ENCODE data around the gene EXOC3L2.

Gene EXOC3L2

DNA sequence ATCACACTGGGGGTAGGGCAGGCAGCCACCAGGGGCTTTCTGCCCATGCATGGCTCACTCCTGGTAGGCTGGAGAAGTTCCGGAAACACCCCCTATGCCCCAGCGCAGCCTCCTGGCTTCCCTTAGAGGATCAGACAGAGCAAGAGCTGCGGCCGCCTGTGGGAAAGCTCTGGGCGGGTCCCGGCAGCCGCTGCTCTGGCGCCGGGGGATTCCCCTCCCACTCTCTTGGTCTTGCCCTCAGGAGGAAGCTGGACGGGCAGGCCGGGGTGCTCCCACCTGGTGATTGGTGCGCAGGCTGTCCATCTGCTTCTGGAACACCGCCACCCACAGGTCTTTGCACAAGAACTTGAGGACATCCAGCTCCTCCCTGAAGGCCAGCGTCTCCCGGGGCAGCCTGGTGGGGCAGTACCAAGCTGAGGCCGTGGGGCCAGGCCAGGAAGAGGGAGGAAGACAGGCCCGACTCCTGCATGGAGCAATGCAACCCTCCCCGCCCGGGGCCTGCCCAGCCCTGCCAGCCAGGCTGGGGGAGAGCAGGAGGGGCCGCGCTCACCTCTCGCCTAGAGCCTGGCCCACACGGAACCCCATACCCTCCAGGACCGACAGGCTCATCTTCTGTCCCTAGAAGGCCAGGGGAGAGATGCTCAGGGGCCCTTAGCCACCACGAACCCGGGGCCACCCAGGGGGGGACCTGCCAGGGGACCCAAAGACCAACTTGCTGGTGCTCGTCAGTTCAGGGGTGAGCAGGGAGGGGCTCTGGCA lies 80.5 kb downstream of the EXOC3L2 start:
- TF ChIP-seq, protein P1, sequence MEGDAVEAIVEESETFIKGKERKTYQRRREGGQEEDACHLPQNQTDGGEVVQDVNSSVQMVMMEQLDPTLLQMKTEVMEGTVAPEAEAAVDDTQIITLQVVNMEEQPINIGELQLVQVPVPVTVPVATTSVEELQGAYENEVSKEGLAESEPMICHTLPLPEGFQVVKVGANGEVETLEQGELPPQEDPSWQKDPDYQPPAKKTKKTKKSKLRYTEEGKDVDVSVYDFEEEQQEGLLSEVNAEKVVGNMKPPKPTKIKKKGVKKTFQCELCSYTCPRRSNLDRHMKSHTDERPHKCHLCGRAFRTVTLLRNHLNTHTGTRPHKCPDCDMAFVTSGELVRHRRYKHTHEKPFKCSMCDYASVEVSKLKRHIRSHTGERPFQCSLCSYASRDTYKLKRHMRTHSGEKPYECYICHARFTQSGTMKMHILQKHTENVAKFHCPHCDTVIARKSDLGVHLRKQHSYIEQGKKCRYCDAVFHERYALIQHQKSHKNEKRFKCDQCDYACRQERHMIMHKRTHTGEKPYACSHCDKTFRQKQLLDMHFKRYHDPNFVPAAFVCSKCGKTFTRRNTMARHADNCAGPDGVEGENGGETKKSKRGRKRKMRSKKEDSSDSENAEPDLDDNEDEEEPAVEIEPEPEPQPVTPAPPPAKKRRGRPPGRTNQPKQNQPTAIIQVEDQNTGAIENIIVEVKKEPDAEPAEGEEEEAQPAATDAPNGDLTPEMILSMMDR (IDR thresholded peaks at IDR 0.05; ENCODE audit: low read depth, low read length), result no peak
- no peak overlapping the region for H3K4me3 ChIP-seq (ENCODE audit: low read depth, low read length)

DNA sequence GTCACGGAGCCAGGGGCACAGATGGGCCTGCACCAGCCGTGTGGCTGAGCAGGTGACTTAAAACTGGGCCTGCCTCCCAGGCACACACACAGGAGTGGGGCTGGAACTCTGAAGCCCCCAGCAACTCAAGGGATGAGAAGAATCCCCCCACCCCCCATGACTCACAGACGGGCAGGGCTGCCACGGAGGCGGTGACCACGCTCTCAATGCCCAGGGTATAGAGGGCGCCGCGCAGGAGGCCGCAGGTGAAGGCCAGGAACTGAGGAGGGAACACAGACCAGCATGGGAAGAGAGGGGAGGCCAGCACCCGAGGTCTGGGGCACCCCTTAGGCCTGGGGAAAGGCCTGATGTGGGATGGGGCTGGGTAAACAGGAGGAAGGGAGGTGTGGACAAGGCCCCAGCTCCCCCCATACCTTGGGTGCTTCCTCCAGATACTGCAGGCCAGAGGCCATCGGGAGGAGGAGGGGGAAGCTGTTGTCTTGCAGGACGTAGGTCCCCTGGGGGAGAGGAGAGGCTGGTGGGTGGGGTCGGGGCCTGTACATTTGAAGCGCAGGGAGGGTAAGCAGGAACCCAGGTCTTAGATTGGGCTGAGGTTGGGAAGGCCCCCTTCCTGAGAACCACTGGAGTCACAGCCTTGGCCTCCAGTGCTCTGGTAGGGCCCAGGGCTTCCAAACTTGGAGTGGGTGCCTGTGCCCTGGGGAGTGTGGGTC lies 81.3 kb downstream of the EXOC3L2 start:
- TF ChIP-seq, protein P1 (IDR thresholded peaks at IDR 0.05; ENCODE audit: low read depth, low read length), result no peak
- no peak overlapping the region for H3K4me3 ChIP-seq (ENCODE audit: low read depth, low read length)

DNA sequence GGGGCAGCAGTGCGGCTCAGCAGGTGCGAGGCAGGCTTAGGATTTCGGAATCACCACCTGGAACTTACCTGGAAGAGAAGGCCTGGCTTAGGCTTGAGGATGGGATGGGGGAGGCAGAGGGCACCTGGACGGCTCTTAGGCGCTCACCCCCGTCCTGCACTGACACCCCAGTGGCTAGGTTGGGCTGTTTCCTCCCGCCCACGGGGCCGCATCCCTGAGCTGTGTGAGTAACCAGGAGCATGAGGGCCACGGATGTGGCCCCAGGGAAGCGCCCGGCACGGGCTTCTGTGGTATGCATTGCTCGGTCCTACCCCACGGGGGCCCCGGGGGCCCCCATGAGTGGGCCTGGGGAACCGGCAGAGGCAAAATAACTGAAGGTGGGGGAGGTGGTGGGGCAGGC lies 82.1 kb downstream of the EXOC3L2 start:
- TF ChIP-seq, protein P1 (IDR thresholded peaks at IDR 0.05; ENCODE audit: low read depth, low read length), result no peak
- H3K4me3 ChIP-seq (ENCODE audit: low read depth, low read length), result no peak overlapping the region

DNA sequence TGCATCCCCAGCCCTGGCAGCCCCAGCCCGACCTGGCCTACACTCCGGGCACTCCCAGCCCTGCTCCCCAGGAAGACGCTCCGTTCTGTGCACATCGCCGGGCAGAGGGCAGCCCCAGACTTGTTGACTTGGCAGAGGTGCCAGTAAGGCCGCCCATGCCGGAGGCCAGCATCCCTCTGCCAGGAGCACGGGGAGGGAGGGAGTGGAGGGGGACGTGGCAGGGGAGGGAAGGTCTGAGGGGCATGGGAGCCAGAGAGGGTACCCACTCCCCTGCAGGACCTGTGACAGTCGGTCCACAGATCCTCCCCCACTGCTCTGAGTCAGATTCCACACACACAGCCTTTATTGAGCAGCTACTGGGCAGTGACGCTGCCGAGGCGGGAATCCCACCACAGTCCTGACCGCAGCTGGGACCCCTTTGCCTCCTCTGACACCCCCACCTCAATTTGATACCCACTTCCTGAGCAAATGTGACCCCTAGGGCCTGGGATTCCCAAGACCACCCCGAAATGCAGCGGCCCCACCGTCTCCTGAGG lies 82.5 kb downstream of the EXOC3L2 start:
- H3K4me3 ChIP-seq (ENCODE audit: low read depth, low read length), result no peak overlapping the region
- TF ChIP-seq, protein P1 (IDR thresholded peaks at IDR 0.05; ENCODE audit: low read depth, low read length), result no peak

Measured in WI38 (cell line).